Rectal smooth muscle tissue (tissue), 1 donor: ENCODE measurements around the gene SLX1A.
"Not testable (repeated sequence)": the region's sequence is repeated elsewhere in the genome, so short reads cannot be mapped to it uniquely, and the experiment has no call there.

Source experiments
- H3K27ac ChIP-seq: one replicate; pipeline ENCODE4 v1.7.0; 2013; ENCODE audit warnings: low read depth, low read length, inconsistent platforms
- H3K27me3 ChIP-seq: one replicate; pipeline ENCODE4 v1.7.0; 2013; ENCODE audit warnings: low read length; ENCODE audit not compliant: control insufficient read depth, insufficient read depth
- H3K36me3 ChIP-seq: one replicate; pipeline ENCODE4 v1.7.0; 2013; ENCODE audit warnings: low read length; ENCODE audit not compliant: control insufficient read depth, insufficient read depth
- H3K4me1 ChIP-seq: one replicate; pipeline ENCODE4 v1.7.0; 2013; ENCODE audit warnings: low read length; ENCODE audit not compliant: control insufficient read depth, insufficient read depth
- H3K4me3 ChIP-seq: one replicate; pipeline ENCODE4 v1.7.0; 2013; ENCODE audit warnings: low read length
- H3K9ac ChIP-seq: one replicate; pipeline ENCODE4 v1.7.0; 2013; ENCODE audit warnings: low read length

SLX1A gene

DNA sequence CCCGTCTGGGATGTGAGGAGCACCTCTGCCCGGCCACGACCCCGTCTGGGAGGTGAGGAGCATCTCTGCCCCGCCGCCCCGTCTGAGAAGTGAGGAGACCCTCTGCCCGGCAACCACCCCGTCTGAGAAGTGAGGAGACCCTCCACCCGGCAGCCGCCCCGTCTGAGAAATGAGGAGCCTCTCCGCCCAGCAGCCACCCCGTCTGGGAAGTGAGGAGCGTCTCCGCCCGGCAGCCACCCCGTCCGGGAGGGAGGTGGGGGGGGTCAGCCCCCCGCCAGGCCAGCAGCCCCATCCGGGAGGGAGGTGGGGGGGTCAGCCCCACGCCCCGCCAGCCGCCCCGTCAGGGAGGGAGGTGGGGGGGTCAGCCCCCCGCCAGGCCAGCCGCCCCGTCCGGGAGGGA is 24.9 kb upstream of the SLX1A start:
- H3K9ac ChIP-seq, H3K27ac ChIP-seq, H3K27me3 ChIP-seq, H3K36me3 ChIP-seq, H3K4me1 ChIP-seq, H3K4me3 ChIP-seq: not testable (repeated sequence)

GRCh38 chr16:30169416-30169815 is 24.3 kb upstream of the SLX1A start:
- H3K27me3 ChIP-seq, H3K27ac ChIP-seq, H3K4me3 ChIP-seq, H3K36me3 ChIP-seq, H3K9ac ChIP-seq, H3K4me1 ChIP-seq: not testable (repeated sequence)

- not testable (repeated sequence) for H3K4me1 ChIP-seq, H3K4me3 ChIP-seq, H3K36me3 ChIP-seq, H3K27me3 ChIP-seq, H3K27ac ChIP-seq, H3K9ac ChIP-seq
Observed at GRCh38 chr16:30170145-30170544, 23.5 kb upstream of the SLX1A start.

GRCh38 chr16:30173054-30173453 is 20.6 kb upstream of the SLX1A start:
- Histone ChIP-seq H3K27me3 (no peaks in the 10 kb centered on the region), H3K9ac (no peak overlapping the region), H3K4me1 (no peaks in the 10 kb centered on the region), H3K27ac (no peak overlapping the region), H3K4me3 (no peak overlapping the region), H3K36me3 (no peaks in the 10 kb centered on the region)

- not testable (repeated sequence) for H3K36me3 ChIP-seq, H3K27me3 ChIP-seq, H3K4me1 ChIP-seq, H3K9ac ChIP-seq, H3K27ac ChIP-seq, H3K4me3 ChIP-seq
Observed at GRCh38 chr16:30176876-30177275, 16.8 kb upstream of the SLX1A start.

DNA sequence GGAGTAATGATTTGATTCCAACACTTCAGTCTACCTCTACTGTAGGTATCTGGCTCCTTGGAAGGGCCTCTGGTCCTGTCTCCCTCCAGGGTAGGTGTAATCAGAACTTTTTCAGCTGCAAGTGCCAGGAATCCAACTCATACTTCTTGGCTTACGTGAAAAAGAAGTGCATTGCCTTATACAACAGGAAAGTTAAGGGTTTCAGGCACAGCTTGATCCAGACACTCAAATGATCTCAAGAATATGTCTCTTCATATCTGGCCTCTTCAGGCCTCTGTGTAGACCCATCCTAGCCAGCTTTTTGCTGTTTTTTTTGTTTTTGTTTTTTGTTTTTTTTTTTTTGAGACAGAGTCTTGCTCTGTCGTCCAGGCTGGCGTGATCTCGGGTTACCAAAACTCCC is 14.5 kb upstream of the SLX1A start:
- no peak overlapping the region for H3K9ac ChIP-seq
- no peaks in the 10 kb centered on the region for H3K36me3 ChIP-seq
- no peaks in the 10 kb centered on the region for H3K4me1 ChIP-seq
- H3K27ac ChIP-seq: no peak overlapping the region
- H3K4me3 ChIP-seq: no peak overlapping the region
- H3K27me3 ChIP-seq: no peaks in the 10 kb centered on the region

- Histone ChIP-seq H3K27me3 (no peaks in the 10 kb centered on the region), H3K36me3 (no peaks in the 10 kb centered on the region), H3K27ac (no peak overlapping the region), H3K9ac (no peak overlapping the region), H3K4me3 (no peak overlapping the region), H3K4me1 (no peaks in the 10 kb centered on the region)
Observed at GRCh38 chr16:30179931-30180330, 13.7 kb upstream of the SLX1A start.

DNA sequence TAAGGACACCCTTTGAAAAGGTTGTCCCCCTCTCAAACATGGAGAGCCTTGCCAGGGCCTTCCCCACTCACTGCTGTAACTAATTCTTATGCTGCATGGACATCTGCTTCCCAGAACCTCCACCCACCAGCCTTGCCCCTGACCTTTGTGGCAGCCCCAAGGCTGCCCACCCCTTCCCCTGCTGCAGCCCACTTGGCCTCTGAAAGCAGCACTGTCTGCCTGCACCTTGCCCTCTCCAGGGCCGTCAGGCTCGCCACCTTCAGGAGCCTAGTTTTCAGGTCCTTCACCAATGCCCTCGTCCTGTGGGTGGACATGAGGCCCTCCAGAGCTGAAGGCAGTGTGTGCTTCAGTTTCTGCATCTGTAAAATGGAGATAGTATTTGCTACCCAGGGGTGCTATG is 12.9 kb upstream of the SLX1A start:
- Histone ChIP-seq H3K4me1 (no peaks in the 10 kb centered on the region), H3K27me3 (no peaks in the 10 kb centered on the region), H3K27ac (no peak overlapping the region), H3K4me3 (no peak overlapping the region), H3K36me3 (no peaks in the 10 kb centered on the region), H3K9ac (no peak overlapping the region)

DNA sequence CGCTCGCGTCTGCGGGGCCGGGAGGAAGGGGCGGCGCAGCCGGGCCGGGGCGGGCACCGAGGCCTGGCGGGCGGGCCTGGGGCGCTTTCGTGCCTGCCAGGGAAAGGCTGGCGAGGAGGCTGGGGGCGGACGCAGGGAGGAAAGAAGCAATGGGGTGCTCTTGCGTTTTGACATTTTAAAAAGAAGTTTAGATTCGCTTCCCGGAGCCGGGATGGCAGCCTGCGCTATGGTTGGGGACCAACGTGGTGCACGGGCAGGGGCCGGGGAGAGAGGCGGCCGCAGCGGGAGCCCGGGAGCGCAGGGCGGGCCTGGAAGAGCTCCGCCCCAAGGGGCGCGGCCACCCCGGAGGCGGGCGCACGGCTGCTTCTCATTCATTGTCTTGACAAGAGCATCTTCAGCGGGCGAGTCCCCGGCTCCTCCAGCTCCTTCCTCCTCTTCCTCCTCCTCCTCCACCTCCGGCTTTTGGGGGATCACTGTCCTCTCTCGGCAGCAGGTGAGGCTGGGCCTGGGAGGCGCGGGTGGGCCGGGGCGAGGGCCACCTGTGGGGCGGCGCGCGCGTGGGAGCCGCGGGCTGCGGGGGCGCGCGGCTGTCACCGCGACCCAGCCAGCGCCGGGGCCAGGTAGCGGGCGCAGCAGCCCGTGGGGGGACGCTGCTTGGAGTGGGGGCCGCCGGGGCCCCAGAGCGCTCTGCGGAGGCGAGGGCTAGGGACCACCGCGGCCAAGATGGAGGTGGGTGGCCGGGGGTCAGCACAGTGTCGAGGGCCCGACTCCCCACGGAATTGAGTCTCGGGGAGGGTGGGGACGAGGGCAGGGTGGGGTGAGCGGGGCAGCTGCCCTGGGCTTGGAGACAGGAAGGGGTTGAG is 10.2 kb upstream of the SLX1A start, which contains the start of gene CORO1A:
CORO1A (plus strand) TSS at position 370 of the 863 bp plus-strand sequence. CDS start 1,608 bp downstream, outside the sequence.
- no peaks in the 10 kb centered on the region for H3K27me3 ChIP-seq
- H3K4me3 ChIP-seq: peak within 1 kb of the TSS; percentile 71
- no peak within 1 kb of the TSS for H3K27ac ChIP-seq
- H3K9ac ChIP-seq: peak within 1 kb of the TSS; percentile 57
- H3K4me1 ChIP-seq: no peaks in the 10 kb centered on the region
- H3K36me3 ChIP-seq: no peaks in the 10 kb centered on the region

- H3K27ac ChIP-seq: no peak overlapping the region
- no peaks in the 10 kb centered on the region for H3K27me3 ChIP-seq
- H3K4me1 ChIP-seq: no peaks in the 10 kb centered on the region
- no peak overlapping the region for H3K9ac ChIP-seq
- peak overlapping the region; percentile 71 for H3K4me3 ChIP-seq
- H3K36me3 ChIP-seq: no peaks in the 10 kb centered on the region
Observed at GRCh38 chr16:30184096-30184890, 9.4 kb upstream of the SLX1A start.

- H3K27me3 ChIP-seq: no peaks in the 10 kb centered on the region
- no peaks in the 10 kb centered on the region for H3K36me3 ChIP-seq
- no peak overlapping the region for H3K9ac ChIP-seq
- peak overlapping the region; percentile 71 for H3K4me3 ChIP-seq
- no peaks in the 10 kb centered on the region for H3K4me1 ChIP-seq
- no peak overlapping the region for H3K27ac ChIP-seq
Observed at GRCh38 chr16:30184891-30185682, 8.6 kb upstream of the SLX1A start.

- H3K27me3 ChIP-seq: no peaks in the 10 kb centered on the region
- H3K36me3 ChIP-seq: no peaks in the 10 kb centered on the region
- no peaks in the 10 kb centered on the region for H3K4me1 ChIP-seq
- no peak overlapping the region for H3K9ac ChIP-seq
- peak overlapping the region; percentile 71 for H3K4me3 ChIP-seq
- no peak overlapping the region for H3K27ac ChIP-seq
Observed at GRCh38 chr16:30185683-30186421, 7.8 kb upstream of the SLX1A start.
